Liver (tissue), 2 donors: ENCODE results near the gene PRSS27.

Experiments used
- FOXA1 ChIP-seq: IDR thresholded peaks from 2 replicates; pipeline ENCODE4 v1.6.1; 2016; ENCODE audit warnings: antibody characterized with exemption
- TF ChIP-seq, protein P1 (sequence below): fragments of 150-350 bp; IDR thresholded peaks from 2 replicates; pipeline ENCODE4 v1.5.1; 2017; ENCODE audit warnings: improper control_type of control experiment, low read depth, low read length; ENCODE audit not compliant: missing input control
- donor health status: healthy.

DNA sequence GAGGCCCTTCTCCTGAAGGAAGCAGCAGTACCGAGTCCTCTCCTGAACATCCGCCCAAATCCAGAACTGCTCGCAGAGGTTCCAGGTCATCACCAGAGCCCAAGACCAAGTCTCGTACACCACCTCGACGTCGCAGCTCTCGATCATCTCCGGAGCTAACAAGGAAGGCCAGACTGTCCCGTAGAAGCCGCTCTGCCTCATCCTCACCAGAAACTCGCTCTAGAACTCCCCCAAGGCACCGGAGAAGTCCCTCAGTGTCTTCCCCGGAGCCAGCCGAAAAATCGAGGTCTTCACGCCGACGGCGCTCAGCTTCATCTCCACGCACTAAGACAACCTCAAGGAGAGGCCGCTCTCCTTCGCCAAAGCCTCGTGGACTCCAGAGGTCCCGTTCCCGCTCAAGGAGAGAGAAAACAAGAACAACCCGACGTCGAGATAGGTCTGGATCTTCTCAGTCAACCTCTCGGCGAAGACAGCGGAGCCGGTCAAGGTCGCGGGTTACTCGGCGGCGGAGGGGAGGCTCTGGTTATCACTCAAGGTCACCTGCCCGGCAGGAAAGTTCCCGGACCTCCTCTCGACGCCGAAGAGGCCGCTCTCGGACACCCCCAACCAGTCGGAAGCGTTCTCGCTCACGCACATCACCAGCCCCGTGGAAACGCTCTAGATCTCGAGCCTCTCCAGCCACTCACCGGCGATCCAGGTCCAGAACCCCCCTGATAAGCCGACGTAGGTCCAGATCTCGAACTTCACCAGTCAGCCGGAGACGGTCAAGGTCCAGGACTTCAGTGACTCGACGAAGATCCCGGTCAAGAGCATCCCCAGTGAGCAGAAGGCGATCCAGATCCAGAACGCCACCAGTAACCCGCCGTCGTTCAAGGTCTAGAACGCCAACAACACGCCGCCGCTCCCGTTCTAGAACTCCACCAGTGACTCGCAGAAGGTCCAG is 45.7 kb upstream of the PRSS27 start:
- TF ChIP-seq, protein P1, sequence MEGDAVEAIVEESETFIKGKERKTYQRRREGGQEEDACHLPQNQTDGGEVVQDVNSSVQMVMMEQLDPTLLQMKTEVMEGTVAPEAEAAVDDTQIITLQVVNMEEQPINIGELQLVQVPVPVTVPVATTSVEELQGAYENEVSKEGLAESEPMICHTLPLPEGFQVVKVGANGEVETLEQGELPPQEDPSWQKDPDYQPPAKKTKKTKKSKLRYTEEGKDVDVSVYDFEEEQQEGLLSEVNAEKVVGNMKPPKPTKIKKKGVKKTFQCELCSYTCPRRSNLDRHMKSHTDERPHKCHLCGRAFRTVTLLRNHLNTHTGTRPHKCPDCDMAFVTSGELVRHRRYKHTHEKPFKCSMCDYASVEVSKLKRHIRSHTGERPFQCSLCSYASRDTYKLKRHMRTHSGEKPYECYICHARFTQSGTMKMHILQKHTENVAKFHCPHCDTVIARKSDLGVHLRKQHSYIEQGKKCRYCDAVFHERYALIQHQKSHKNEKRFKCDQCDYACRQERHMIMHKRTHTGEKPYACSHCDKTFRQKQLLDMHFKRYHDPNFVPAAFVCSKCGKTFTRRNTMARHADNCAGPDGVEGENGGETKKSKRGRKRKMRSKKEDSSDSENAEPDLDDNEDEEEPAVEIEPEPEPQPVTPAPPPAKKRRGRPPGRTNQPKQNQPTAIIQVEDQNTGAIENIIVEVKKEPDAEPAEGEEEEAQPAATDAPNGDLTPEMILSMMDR: no peak
- no peak for TF ChIP-seq FOXA1
